Measurements from ENCODE around the gene ELMO1.

ELMO1 gene

DNA sequence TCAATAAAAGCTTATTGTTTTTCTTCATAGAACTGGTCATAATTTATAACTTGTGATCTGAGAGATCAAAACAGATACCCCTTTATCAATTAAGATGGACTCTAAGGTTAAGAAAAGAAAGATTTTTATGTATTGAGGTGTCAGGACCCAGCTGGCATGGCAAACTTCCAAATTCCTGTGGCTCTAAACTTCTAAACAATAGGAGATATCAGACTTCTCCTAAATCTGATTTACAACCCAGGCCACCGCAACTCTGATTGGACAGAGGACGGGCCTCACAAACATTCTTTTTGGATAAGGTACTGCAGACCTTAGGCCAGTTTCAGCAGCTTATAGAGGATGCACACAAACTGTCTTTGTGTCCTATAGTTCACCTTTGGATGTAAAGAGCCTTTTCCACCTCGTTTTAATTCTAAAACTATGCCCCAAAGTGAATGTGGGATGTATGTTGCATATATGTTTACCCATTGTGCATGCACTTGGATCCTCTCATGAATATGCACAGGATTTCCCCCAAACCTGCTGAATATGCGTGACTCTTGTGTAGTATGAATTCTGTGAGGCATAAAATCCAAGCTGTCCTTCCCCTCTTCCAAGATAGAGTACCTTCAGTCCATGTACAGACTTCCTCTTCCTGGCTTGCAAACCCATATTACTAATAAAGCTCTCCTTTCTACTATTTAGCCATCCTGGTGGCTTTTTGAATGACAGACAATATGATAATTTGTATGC lies 69.0 kb downstream of the ELMO1 start:
- H3K4ac ChIP-seq (ENCODE audit: low read depth, low read length), result no peak overlapping the region
- peaks cover 10% of the 10 kb centered on the region for H3K79me1 ChIP-seq (ENCODE audit: low read length)
- H2BK12ac ChIP-seq (ENCODE audit: low read length), result no peak overlapping the region
- no CpG with 5 or more reads among the region's 4 CpGs for WGBS (ENCODE audit: extremely low coverage, insufficient coverage, insufficient read length)
- no peak for DNase-seq
- H3K79me2 ChIP-seq (ENCODE audit: control insufficient read depth, insufficient read depth, low read length, poor library complexity), result no peaks in the 10 kb centered on the region
- H3K4me2 ChIP-seq (ENCODE audit: low read length), result no peak overlapping the region
- no peak overlapping the region for H4K8ac ChIP-seq (ENCODE audit: low read depth, low read length)
- no peak overlapping the region for H2BK120ac ChIP-seq (ENCODE audit: insufficient read depth, low read length, poor library complexity)
- no peak overlapping the region for H3K9ac ChIP-seq (ENCODE audit: low read length)
- H4K91ac ChIP-seq (ENCODE audit: low read depth, low read length), result no peak overlapping the region
- H3K36me3 ChIP-seq (ENCODE audit: control insufficient read depth in 1 of 2, insufficient read depth in 2 of 2, low read length in 2 of 2), result peaks cover 4 to 5% of the 10 kb centered on the region in 2 experiments
- H2AFZ ChIP-seq (ENCODE audit: insufficient read depth, low read length, poor library complexity), result no peak overlapping the region
- H3K4me1 ChIP-seq (ENCODE audit: control insufficient read depth in 1 of 2, insufficient read depth in 2 of 2, low read length in 2 of 2), result peaks cover 0 to 7% of the 10 kb centered on the region in 2 experiments
- H2AK5ac ChIP-seq (ENCODE audit: low read length), result no peak overlapping the region
- H3K4me3 ChIP-seq (ENCODE audit: low read depth, low read length), result no peak overlapping the region
- no peak overlapping the region for H4K12ac ChIP-seq (ENCODE audit: low read depth, low read length)
- H3K27ac ChIP-seq (ENCODE audit: low read depth, low read length), result no peak overlapping the region
- no peak overlapping the region for H3K14ac ChIP-seq (ENCODE audit: low read length)
- H3K23ac ChIP-seq (ENCODE audit: low read length), result no peak overlapping the region
- H3K27me3 ChIP-seq (ENCODE audit: insufficient read depth, low read length), result no peaks in the 10 kb centered on the region
- H2BK5ac ChIP-seq (ENCODE audit: low read depth, low read length, poor library complexity), result no peak overlapping the region
- H3K18ac ChIP-seq (ENCODE audit: low read length), result no peak overlapping the region
- H3K9me3 ChIP-seq (ENCODE audit: insufficient read depth, low read depth, low read length), result peaks cover 5% of the 10 kb centered on the region

DNA sequence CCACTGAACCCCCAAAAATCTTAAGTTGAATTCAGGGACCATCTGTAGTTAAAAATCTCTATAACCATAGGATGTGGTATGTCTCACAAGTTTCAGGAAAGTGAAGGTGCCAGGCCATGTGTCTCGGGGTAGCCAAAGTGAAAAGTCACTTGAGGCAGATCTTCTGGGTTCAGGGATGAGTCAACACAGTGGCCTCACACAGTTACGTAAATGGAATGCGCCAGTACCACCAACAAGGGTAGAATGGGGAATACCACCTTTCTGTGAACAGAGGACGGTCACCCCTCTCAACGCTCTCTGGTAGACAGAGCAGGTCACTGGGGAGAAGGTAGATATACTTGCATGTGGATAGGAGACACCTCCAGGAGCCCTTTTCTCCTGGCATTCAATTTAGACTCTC lies 71.4 kb downstream of the ELMO1 start:
- H3K4me2 ChIP-seq (ENCODE audit: low read length), result no peak overlapping the region
- H3K36me3 ChIP-seq (ENCODE audit: control insufficient read depth in 1 of 2, insufficient read depth in 2 of 2, low read length in 2 of 2), result peaks cover 4 to 5% of the 10 kb centered on the region in 2 experiments
- no peak overlapping the region for H4K12ac ChIP-seq (ENCODE audit: low read depth, low read length)
- no peak overlapping the region for H3K23ac ChIP-seq (ENCODE audit: low read length)
- no peak overlapping the region for H2BK12ac ChIP-seq (ENCODE audit: low read length)
- WGBS (ENCODE audit: extremely low coverage, insufficient coverage, insufficient read length), result no CpG with 5 or more reads among the region's 5 CpGs
- no peak overlapping the region for H3K4ac ChIP-seq (ENCODE audit: low read depth, low read length)
- H3K79me1 ChIP-seq (ENCODE audit: low read length), result peaks cover 14% of the 10 kb centered on the region
- H2AK5ac ChIP-seq (ENCODE audit: low read length), result no peak overlapping the region
- peaks cover 5% of the 10 kb centered on the region for H3K9me3 ChIP-seq (ENCODE audit: insufficient read depth, low read depth, low read length)
- H4K8ac ChIP-seq (ENCODE audit: low read depth, low read length), result no peak overlapping the region
- H3K79me2 ChIP-seq (ENCODE audit: control insufficient read depth, insufficient read depth, low read length, poor library complexity), result no peaks in the 10 kb centered on the region
- no peak overlapping the region for H2BK5ac ChIP-seq (ENCODE audit: low read depth, low read length, poor library complexity)
- no peak overlapping the region for H3K27ac ChIP-seq (ENCODE audit: low read depth, low read length)
- H3K4me3 ChIP-seq (ENCODE audit: low read depth, low read length), result no peak overlapping the region
- no peak overlapping the region for H3K9ac ChIP-seq (ENCODE audit: low read length)
- no peaks in the 10 kb centered on the region for H3K27me3 ChIP-seq (ENCODE audit: insufficient read depth, low read length)
- H2AFZ ChIP-seq (ENCODE audit: insufficient read depth, low read length, poor library complexity), result no peak overlapping the region
- DNase-seq, result no peak
- no peak overlapping the region for H3K14ac ChIP-seq (ENCODE audit: low read length)
- no peak overlapping the region for H4K91ac ChIP-seq (ENCODE audit: low read depth, low read length)
- peaks cover 0 to 10% of the 10 kb centered on the region in 2 experiments for H3K4me1 ChIP-seq (ENCODE audit: control insufficient read depth in 1 of 2, insufficient read depth in 2 of 2, low read length in 2 of 2)
- H3K18ac ChIP-seq (ENCODE audit: low read length), result no peak overlapping the region
- no peak overlapping the region for H2BK120ac ChIP-seq (ENCODE audit: insufficient read depth, low read length, poor library complexity)

DNA sequence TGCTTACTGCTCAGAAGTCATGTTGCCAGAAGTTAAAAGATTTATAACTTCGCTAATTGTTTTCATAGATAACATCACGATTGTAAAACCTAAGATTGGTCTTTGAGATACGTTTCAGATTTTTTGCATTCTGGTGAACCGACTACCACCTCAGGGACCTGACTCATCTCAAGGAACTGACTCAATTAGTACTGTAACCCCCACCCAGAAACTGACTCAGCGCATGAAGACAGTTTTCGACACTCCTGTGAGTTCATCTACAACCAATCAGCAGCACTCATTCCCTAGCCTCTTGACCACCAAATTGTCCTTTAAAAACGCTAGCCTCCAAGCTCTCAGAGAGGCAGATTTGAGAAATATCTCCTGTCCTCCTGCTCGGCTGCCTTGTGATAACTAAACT lies 72.3 kb downstream of the ELMO1 start:
- Histone ChIP-seq H4K91ac (ENCODE audit: low read depth, low read length) (peak overlapping the region; percentile 51), H3K4me3 (ENCODE audit: low read depth, low read length) (no peak overlapping the region), H3K79me2 (ENCODE audit: control insufficient read depth, insufficient read depth, low read length, poor library complexity) (no peaks in the 10 kb centered on the region), H2AFZ (ENCODE audit: insufficient read depth, low read length, poor library complexity) (no peak overlapping the region), H2BK5ac (ENCODE audit: low read depth, low read length, poor library complexity) (peak overlapping the region; percentile 71), H3K27ac (ENCODE audit: low read depth, low read length) (peak overlapping the region; percentile 74), H2BK12ac (ENCODE audit: low read length) (no peak overlapping the region), H3K14ac (ENCODE audit: low read length) (no peak overlapping the region), H3K9me3 (ENCODE audit: insufficient read depth, low read depth, low read length) (peaks cover 5% of the 10 kb centered on the region), H3K18ac (ENCODE audit: low read length) (no peak overlapping the region), H3K23ac (ENCODE audit: low read length) (no peak overlapping the region), H3K4me2 (ENCODE audit: low read length) (no peak overlapping the region), H4K12ac (ENCODE audit: low read depth, low read length) (no peak overlapping the region), H3K79me1 (ENCODE audit: low read length) (peaks cover 18% of the 10 kb centered on the region), H3K4ac (ENCODE audit: low read depth, low read length) (no peak overlapping the region), H3K4me1 (ENCODE audit: control insufficient read depth in 1 of 2, insufficient read depth in 2 of 2, low read length in 2 of 2) (peaks cover 4 to 12% of the 10 kb centered on the region in 2 experiments), H2BK120ac (ENCODE audit: insufficient read depth, low read length, poor library complexity) (no peak overlapping the region), H3K36me3 (ENCODE audit: control insufficient read depth in 1 of 2, insufficient read depth in 2 of 2, low read length in 2 of 2) (peaks cover 4 to 5% of the 10 kb centered on the region in 2 experiments), H3K27me3 (ENCODE audit: insufficient read depth, low read length) (no peaks in the 10 kb centered on the region), H4K8ac (ENCODE audit: low read depth, low read length) (no peak overlapping the region), H2AK5ac (ENCODE audit: low read length) (no peak overlapping the region), H3K9ac (ENCODE audit: low read length) (no peak overlapping the region)
- DNase-seq, result peak; percentile 78 to 96
- no CpG with 5 or more reads among the region's 8 CpGs for WGBS (ENCODE audit: extremely low coverage, insufficient coverage, insufficient read length)

GRCh38 chr7:37372750-37373149 lies 75.9 kb downstream of the ELMO1 start:
- H3K27me3 ChIP-seq (ENCODE audit: insufficient read depth, low read length), result no peaks in the 10 kb centered on the region
- H3K79me1 ChIP-seq (ENCODE audit: low read length), result peaks cover 21% of the 10 kb centered on the region
- H2BK5ac ChIP-seq (ENCODE audit: low read depth, low read length, poor library complexity), result no peak overlapping the region
- H3K23ac ChIP-seq (ENCODE audit: low read length), result no peak overlapping the region
- DNase-seq, result peak; percentile 52 to 70
- H3K18ac ChIP-seq (ENCODE audit: low read length), result no peak overlapping the region
- H3K79me2 ChIP-seq (ENCODE audit: control insufficient read depth, insufficient read depth, low read length, poor library complexity), result no peaks in the 10 kb centered on the region
- H3K36me3 ChIP-seq (ENCODE audit: control insufficient read depth in 1 of 2, insufficient read depth in 2 of 2, low read length in 2 of 2), result peaks cover 3% of the 10 kb centered on the region in 2 experiments
- H3K4me2 ChIP-seq (ENCODE audit: low read length), result no peak overlapping the region
- no peak overlapping the region for H4K8ac ChIP-seq (ENCODE audit: low read depth, low read length)
- peaks cover 5% of the 10 kb centered on the region for H3K9me3 ChIP-seq (ENCODE audit: insufficient read depth, low read depth, low read length)
- H2AK5ac ChIP-seq (ENCODE audit: low read length), result no peak overlapping the region
- H2BK120ac ChIP-seq (ENCODE audit: insufficient read depth, low read length, poor library complexity), result no peak overlapping the region
- peak overlapping the region; percentile 65 for H3K27ac ChIP-seq (ENCODE audit: low read depth, low read length)
- no peak overlapping the region for H4K12ac ChIP-seq (ENCODE audit: low read depth, low read length)
- no peak overlapping the region for H2BK12ac ChIP-seq (ENCODE audit: low read length)
- WGBS (ENCODE audit: extremely low coverage, insufficient coverage, insufficient read length), result no CpG with 5 or more reads among the region's 3 CpGs
- no peak overlapping the region for H3K9ac ChIP-seq (ENCODE audit: low read length)
- H3K4me1 ChIP-seq (ENCODE audit: control insufficient read depth in 1 of 2, insufficient read depth in 2 of 2, low read length in 2 of 2), result peaks cover 6 to 16% of the 10 kb centered on the region in 2 experiments
- H4K91ac ChIP-seq (ENCODE audit: low read depth, low read length), result no peak overlapping the region
- H3K4ac ChIP-seq (ENCODE audit: low read depth, low read length), result no peak overlapping the region
- no peak overlapping the region for H2AFZ ChIP-seq (ENCODE audit: insufficient read depth, low read length, poor library complexity)
- H3K14ac ChIP-seq (ENCODE audit: low read length), result no peak overlapping the region
- H3K4me3 ChIP-seq (ENCODE audit: low read depth, low read length), result no peak overlapping the region

All from trophoblast cell (in vitro differentiated cells and primary cell).